Measurements from ENCODE around the gene MARCHF6.

DNA sequence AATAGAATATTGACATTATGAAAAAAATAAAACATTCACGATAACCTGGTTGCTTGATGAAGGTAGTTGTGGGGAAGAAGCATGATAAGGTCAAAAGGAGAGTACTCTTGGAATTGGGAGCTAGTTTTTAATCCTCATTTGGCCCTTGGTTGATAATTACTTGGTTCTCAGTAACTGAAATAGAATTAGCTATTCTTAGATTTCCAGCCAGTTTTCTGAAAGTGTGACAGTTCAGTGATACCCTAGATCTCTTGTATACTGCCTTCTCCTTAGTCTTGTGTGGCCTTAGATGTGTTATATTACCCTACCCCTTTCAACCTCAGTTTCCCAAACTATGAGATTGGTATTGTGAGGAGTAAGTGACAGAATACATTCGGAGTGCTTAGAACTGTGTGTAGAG lies 17.4 kb downstream of the MARCHF6 start:
- TF ChIP-seq CTCF (IDR thresholded peaks at IDR 0.05) (no peak), POLR2A (IDR thresholded peaks at IDR 0.05) (no peak)
